ENCODE measurements around the gene MIPEP. TPM values are rescaled to one million over a fixed set of nuclear protein-coding genes. Genes with fewer than 3 reads are reported as not detected.

The MIPEP gene
- total RNA-seq, 4 donors from 2014 or later = 17.1 to 27.9 (median 24.1) TPM

GRCh38 chr13:23695196-23695595, 194.0 kb downstream of the MIPEP start:
- no peaks in the 10 kb centered on the region for H3K4me1 ChIP-seq
- DNase-seq = no peak
- no peaks in the 10 kb centered on the region for H3K9me3 ChIP-seq
- no peak overlapping the region for H3K27ac ChIP-seq
- intact Hi-C loops (cut with DNase I) = no loop called here
- H3K4me3 ChIP-seq (replicated peaks in 1 of 3) = no peak overlapping the region
- H3K36me3 ChIP-seq = no peaks in the 10 kb centered on the region
- TF ChIP-seq POLR2A (IDR thresholded peaks at IDR 0.05) = no peak
- TF ChIP-seq CTCF (IDR thresholded peaks at IDR 0.05) = no peak
- H3K27me3 ChIP-seq = no peaks in the 10 kb centered on the region
- WGBS, 2 donors = 63 to 85% methylated on average over 9 to 17 of the region's 28 CpGs

- no peak for DNase-seq
- H3K4me3 ChIP-seq (replicated peaks in 1 of 3) = no peak overlapping the region
- H3K9me3 ChIP-seq = no peaks in the 10 kb centered on the region
- no peaks in the 10 kb centered on the region for H3K27me3 ChIP-seq
- no peak overlapping the region for H3K27ac ChIP-seq
- H3K36me3 ChIP-seq = no peaks in the 10 kb centered on the region
- no peak for TF ChIP-seq CTCF (IDR thresholded peaks at IDR 0.05)
- no peak for TF ChIP-seq POLR2A (IDR thresholded peaks at IDR 0.05)
- no peaks in the 10 kb centered on the region for H3K4me1 ChIP-seq
- intact Hi-C loops (cut with DNase I) = no loop called here
- 85 to 86% methylated on average over 3 of the region's 3 CpGs for WGBS, 2 donors
These were observed 196.4 kb downstream of the MIPEP start for GRCh38 chr13:23692816-23693215.

- no peaks in the 10 kb centered on the region for H3K27me3 ChIP-seq
- WGBS, 2 donors = 83 to 89% methylated on average over 1 to 3 of the region's 3 CpGs
- no peak overlapping the region for H3K4me3 ChIP-seq (replicated peaks in 1 of 3)
- TF ChIP-seq POLR2A (IDR thresholded peaks at IDR 0.05) (no peak), CTCF (IDR thresholded peaks at IDR 0.05) (no peak)
- intact Hi-C loops (cut with DNase I) = no loop called here
- no peaks in the 10 kb centered on the region for H3K4me1 ChIP-seq
- no peak for DNase-seq
- no peak overlapping the region for H3K27ac ChIP-seq
- H3K9me3 ChIP-seq = no peaks in the 10 kb centered on the region
- no peaks in the 10 kb centered on the region for H3K36me3 ChIP-seq
These were observed 198.5 kb downstream of the MIPEP start for GRCh38 chr13:23690668-23691067.

- DNase-seq = no peak
- Histone ChIP-seq H3K36me3 (no peaks in the 10 kb centered on the region), H3K4me3 (replicated peaks in 1 of 3) (no peak overlapping the region), H3K27ac (no peak overlapping the region), H3K27me3 (no peaks in the 10 kb centered on the region), H3K9me3 (no peaks in the 10 kb centered on the region), H3K4me1 (no peaks in the 10 kb centered on the region)
- intact Hi-C loops (cut with DNase I) = no loop called here
- TF ChIP-seq CTCF (IDR thresholded peaks at IDR 0.05) = no peak
- TF ChIP-seq POLR2A (IDR thresholded peaks at IDR 0.05) = no peak
- WGBS, 2 donors = 89 to 92% methylated on average over 3 of the region's 3 CpGs
These were observed 200.9 kb downstream of the MIPEP start for GRCh38 chr13:23688336-23688735.

- intact Hi-C loops (cut with DNase I) = no loop called here
- TF ChIP-seq POLR2A (IDR thresholded peaks at IDR 0.05) = no peak
- TF ChIP-seq CTCF (IDR thresholded peaks at IDR 0.05) = no peak
- 82 to 88% methylated on average over 5 of the region's 5 CpGs for whole genome bisulfite sequencing, 2 donors
- Histone ChIP-seq H3K4me1 (no peaks in the 10 kb centered on the region), H3K4me3 (replicated peaks in 1 of 3) (no peak overlapping the region), H3K27ac (no peak overlapping the region), H3K36me3 (no peaks in the 10 kb centered on the region), H3K27me3 (no peaks in the 10 kb centered on the region), H3K9me3 (no peaks in the 10 kb centered on the region)
- DNase-seq = no peak
These were observed 201.6 kb downstream of the MIPEP start for GRCh38 chr13:23687614-23688013.

Measured in thyroid gland (tissue), 4 donors.